Stimulated activated memory B cell treated with anti-CD40 and anti-IgM and Interleukin-4, amounts not matched to agents 10 μg/mL and 1 μg/mL and 100 μg/mL, for 72 hours (primary cell): Measurements from ENCODE around the gene MICAL2.

Experiments
- ATAC-seq: fragments of 150-1000 bp; cut with Tn5 transposase; 2 replicates; pipeline ENCODE4 v1.10.0; 2021
- H3K27ac Mint-ChIP-seq: one replicate; pipeline ENCODE4 v1.8.0; 2022; ENCODE audit warnings: mild to moderate bottlenecking, mixed read lengths
- H3K27me3 Mint-ChIP-seq: one replicate; pipeline ENCODE4 v1.8.0; 2022; ENCODE audit warnings: mixed read lengths
- H3K36me3 Mint-ChIP-seq: one replicate; pipeline ENCODE4 v1.8.0; 2022; ENCODE audit warnings: mixed read lengths
- H3K4me1 Mint-ChIP-seq: one replicate; pipeline ENCODE4 v1.8.0; 2022; ENCODE audit warnings: mixed read lengths
- H3K4me3 Mint-ChIP-seq: one replicate; pipeline ENCODE4 v1.8.0; 2022; ENCODE audit warnings: mild to moderate bottlenecking, moderate library complexity, mixed read lengths
- H3K9me3 Mint-ChIP-seq: one replicate; pipeline ENCODE4 v1.8.0; 2022; ENCODE audit warnings: mixed read lengths

MICAL2 gene

GRCh38 chr11:12073886-12074285 is 36.5 kb upstream of the MICAL2 start:
- Mint-ChIP-seq H3K4me3 (no peak overlapping the region), H3K27me3 (peaks cover 45% of the 10 kb centered on the region), H3K9me3 (peaks cover 1% of the 10 kb centered on the region), H3K27ac (no peak overlapping the region), H3K4me1 (no peaks in the 10 kb centered on the region), H3K36me3 (no peaks in the 10 kb centered on the region)
- ATAC-seq = no peak

- no peak overlapping the region for H3K27ac Mint-ChIP-seq
- peaks cover 2% of the 10 kb centered on the region for H3K9me3 Mint-ChIP-seq
- H3K36me3 Mint-ChIP-seq = no peaks in the 10 kb centered on the region
- no peak for ATAC-seq
- H3K27me3 Mint-ChIP-seq = peaks cover 42% of the 10 kb centered on the region
- H3K4me3 Mint-ChIP-seq = no peak overlapping the region
- no peaks in the 10 kb centered on the region for H3K4me1 Mint-ChIP-seq
Observed at GRCh38 chr11:12074529-12075195, 35.7 kb upstream of the MICAL2 start.

GRCh38 chr11:12075291-12075690 is 35.1 kb upstream of the MICAL2 start:
- peaks cover 2% of the 10 kb centered on the region for H3K9me3 Mint-ChIP-seq
- no peaks in the 10 kb centered on the region for H3K36me3 Mint-ChIP-seq
- no peaks in the 10 kb centered on the region for H3K4me1 Mint-ChIP-seq
- H3K27ac Mint-ChIP-seq = no peak overlapping the region
- no peak overlapping the region for H3K4me3 Mint-ChIP-seq
- ATAC-seq = no peak
- peaks cover 41% of the 10 kb centered on the region for H3K27me3 Mint-ChIP-seq

- no peak overlapping the region for H3K27ac Mint-ChIP-seq
Observed at GRCh38 chr11:12075822-12076821, 34.3 kb upstream of the MICAL2 start.

DNA sequence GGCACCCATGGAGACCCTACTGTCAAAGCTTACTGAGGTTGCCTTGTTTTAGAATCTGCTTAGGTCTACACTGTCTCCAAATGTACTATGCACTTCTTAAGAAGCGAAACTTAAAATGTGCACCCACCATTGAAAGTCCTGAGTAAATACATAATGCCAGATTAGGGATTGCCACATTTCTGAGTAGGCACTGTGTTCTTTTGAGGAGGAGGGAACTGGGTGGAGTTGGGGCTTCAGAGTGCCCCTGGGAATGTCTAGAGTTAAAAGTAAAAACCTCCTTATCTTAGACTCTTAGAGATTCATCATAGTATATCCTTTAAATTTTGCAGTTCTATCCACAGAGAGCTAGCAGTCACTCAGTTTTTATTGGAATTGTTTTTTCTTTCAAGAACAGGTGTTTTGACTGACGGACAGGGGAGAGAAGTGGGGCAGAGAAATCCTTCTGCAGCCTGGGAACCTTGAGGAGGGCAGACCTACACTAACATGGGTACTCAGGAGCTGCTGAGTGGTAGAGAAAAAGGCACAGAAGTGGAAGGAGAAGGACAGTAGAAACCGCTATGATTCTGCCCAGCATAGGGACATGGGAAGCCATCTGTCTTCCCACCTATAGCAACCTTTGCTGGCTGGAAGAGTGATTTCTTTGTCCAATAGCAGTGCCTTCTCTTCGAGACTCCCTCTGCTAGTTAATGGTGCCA is 33.4 kb upstream of the MICAL2 start:
- Mint-ChIP-seq H3K9me3 (peaks cover 2% of the 10 kb centered on the region), H3K4me3 (no peak overlapping the region), H3K4me1 (no peaks in the 10 kb centered on the region), H3K36me3 (no peaks in the 10 kb centered on the region), H3K27ac (no peak overlapping the region), H3K27me3 (peaks cover 41% of the 10 kb centered on the region)
- ATAC-seq = no peak

More at GRCh38 chr11:12075822-12076821, 34.3 kb upstream of the MICAL2 start:
- no peaks in the 10 kb centered on the region for H3K4me1 Mint-ChIP-seq
- ATAC-seq = no peak
- H3K4me3 Mint-ChIP-seq = no peak overlapping the region
- peaks cover 2% of the 10 kb centered on the region for H3K9me3 Mint-ChIP-seq
- H3K27me3 Mint-ChIP-seq = peaks cover 41% of the 10 kb centered on the region
- H3K36me3 Mint-ChIP-seq = no peaks in the 10 kb centered on the region

- no peak overlapping the region for H3K4me3 Mint-ChIP-seq
- H3K4me1 Mint-ChIP-seq = no peaks in the 10 kb centered on the region
- no peak overlapping the region for H3K27ac Mint-ChIP-seq
- H3K27me3 Mint-ChIP-seq = peaks cover 38% of the 10 kb centered on the region
- peaks cover 2% of the 10 kb centered on the region for H3K9me3 Mint-ChIP-seq
- peak; percentile 16 for ATAC-seq
- no peaks in the 10 kb centered on the region for H3K36me3 Mint-ChIP-seq
Observed at GRCh38 chr11:12077535-12078280, 32.7 kb upstream of the MICAL2 start.

GRCh38 chr11:12079726-12080556 is 30.4 kb upstream of the MICAL2 start:
- H3K36me3 Mint-ChIP-seq = no peaks in the 10 kb centered on the region
- no peak for ATAC-seq
- H3K27ac Mint-ChIP-seq = no peak overlapping the region
- H3K4me1 Mint-ChIP-seq = no peaks in the 10 kb centered on the region
- H3K4me3 Mint-ChIP-seq = no peak overlapping the region
- H3K27me3 Mint-ChIP-seq = peaks cover 39% of the 10 kb centered on the region
- H3K9me3 Mint-ChIP-seq = peaks cover 5% of the 10 kb centered on the region

DNA sequence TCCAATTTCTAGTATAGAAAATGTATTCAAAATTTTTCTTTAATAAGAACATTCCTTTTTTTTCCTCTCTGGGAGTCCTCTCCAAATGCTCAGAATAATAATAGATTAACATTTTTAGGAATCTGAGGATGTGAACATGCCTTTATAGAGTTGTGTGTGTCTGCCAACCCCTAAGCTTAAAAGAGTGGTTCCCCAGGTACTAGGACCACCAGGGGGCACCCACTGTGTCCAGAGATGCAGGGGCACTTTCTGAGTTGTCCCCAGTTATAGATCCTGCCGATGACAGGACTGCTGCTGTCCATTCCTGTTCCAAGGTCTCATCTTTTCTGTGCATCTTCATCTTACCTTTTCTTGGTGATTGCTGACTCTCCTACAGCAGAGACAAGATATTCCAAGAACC is 27.0 kb upstream of the MICAL2 start:
- no peak for ATAC-seq
- Mint-ChIP-seq H3K27me3 (peaks cover 25% of the 10 kb centered on the region), H3K4me3 (no peak overlapping the region), H3K27ac (no peak overlapping the region), H3K9me3 (peaks cover 5% of the 10 kb centered on the region), H3K36me3 (no peaks in the 10 kb centered on the region), H3K4me1 (no peaks in the 10 kb centered on the region)

GRCh38 chr11:12084256-12084655 is 26.1 kb upstream of the MICAL2 start:
- no peaks in the 10 kb centered on the region for H3K36me3 Mint-ChIP-seq
- H3K27me3 Mint-ChIP-seq = peaks cover 17% of the 10 kb centered on the region
- no peak overlapping the region for H3K27ac Mint-ChIP-seq
- peaks cover 3% of the 10 kb centered on the region for H3K9me3 Mint-ChIP-seq
- H3K4me1 Mint-ChIP-seq = no peaks in the 10 kb centered on the region
- H3K4me3 Mint-ChIP-seq = no peak overlapping the region
- no peak for ATAC-seq

DNA sequence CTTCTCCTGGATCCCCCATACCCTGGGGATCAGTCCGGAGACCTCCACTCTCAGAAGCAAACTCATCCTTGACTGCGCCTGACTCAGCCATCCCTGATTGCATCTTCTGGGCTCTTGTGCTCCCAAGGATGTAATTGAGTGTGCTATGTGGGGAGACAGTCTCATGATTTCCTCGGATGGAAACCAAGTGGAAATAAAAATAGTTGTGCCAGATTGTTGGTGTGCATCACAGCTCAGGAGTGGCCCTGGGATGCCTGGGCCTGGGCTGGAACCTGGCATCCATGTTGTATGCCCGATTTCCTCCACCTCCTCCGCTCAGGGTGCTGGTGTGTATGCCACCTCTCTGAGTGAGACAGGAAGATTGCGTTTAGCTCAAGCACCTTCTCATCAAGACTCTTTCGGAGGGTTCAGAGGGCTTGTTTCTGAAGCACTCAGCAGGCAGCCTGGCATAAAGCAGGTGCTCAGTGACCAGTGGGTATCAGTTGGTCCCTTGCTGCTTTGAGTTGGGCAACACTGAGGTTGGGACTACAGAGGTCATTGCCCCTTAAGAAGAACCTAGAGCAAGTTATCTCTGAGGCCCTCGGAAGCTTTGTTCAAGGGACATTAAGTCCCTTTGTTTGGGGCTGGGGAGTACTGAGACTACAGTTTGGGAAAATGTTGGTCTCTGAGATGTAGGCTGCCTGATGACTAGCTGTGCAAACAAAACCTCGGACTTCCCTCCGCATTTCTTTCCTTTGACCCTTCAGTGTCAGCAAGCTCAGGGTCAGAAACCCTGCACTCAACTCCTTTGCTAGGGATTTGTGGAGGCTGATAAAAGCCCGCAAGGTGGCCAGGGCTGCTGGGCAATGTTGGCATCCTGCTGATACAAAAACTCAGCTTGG is 24.8 kb upstream of the MICAL2 start:
- H3K9me3 Mint-ChIP-seq = peaks cover 3% of the 10 kb centered on the region
- peaks cover 16% of the 10 kb centered on the region for H3K27me3 Mint-ChIP-seq
- no peak for ATAC-seq
- H3K4me3 Mint-ChIP-seq = no peak overlapping the region
- H3K36me3 Mint-ChIP-seq = no peaks in the 10 kb centered on the region
- H3K27ac Mint-ChIP-seq = no peak overlapping the region
- H3K4me1 Mint-ChIP-seq = peaks cover 12% of the 10 kb centered on the region

DNA sequence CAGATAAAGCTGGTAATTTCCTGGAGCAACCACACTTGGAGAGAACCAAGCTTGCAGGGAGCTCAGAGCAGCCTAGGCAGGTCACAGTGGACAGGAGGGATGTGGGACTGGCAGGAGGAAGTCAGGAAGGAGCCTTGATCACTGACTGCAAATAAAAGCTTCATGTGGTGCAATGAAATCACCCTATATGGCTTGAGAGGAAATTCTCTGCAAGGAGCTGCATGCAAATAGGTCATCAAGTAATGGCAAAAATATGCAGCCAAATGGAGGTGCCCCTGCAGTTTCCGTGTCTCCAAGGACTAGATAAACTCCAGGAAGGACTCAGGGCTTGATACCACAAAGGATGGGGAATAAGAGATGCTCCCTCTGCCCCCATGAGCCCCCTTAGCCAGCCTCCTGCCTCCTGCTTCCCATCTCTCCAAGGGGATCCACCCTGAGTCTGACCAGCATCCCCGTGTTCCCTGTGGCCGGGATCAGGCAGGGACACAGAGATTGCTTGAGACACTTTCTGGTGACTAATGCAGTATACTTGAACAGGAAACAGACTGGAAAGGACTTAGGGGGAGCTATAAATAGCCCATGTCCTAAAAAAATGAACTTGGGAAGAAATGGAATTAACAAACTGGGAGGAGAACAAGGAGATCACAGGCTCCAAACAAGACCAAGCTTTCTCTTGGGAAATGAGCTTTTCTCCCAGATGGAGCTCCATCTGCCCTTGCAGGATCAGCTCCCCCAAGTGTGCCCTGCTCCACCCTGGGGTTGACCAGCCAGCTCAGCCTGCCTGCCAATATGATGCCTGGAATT is 23.9 kb upstream of the MICAL2 start:
- ATAC-seq = no peak
- no peak overlapping the region for H3K27ac Mint-ChIP-seq
- no peak overlapping the region for H3K4me3 Mint-ChIP-seq

GRCh38 chr11:12087075-12088004 is 23.1 kb upstream of the MICAL2 start:
- Mint-ChIP-seq H3K36me3 (no peaks in the 10 kb centered on the region), H3K27me3 (peaks cover 27% of the 10 kb centered on the region), H3K4me1 (peaks cover 18% of the 10 kb centered on the region), H3K4me3 (no peak overlapping the region), H3K9me3 (peaks cover 3% of the 10 kb centered on the region), H3K27ac (no peak overlapping the region)
- no peak for ATAC-seq

More for the DNA sequence above, 23.9 kb upstream of the MICAL2 start:
- H3K36me3 Mint-ChIP-seq = no peaks in the 10 kb centered on the region
- peaks cover 12% of the 10 kb centered on the region for H3K4me1 Mint-ChIP-seq
- H3K27me3 Mint-ChIP-seq = peaks cover 18% of the 10 kb centered on the region
- H3K9me3 Mint-ChIP-seq = peaks cover 3% of the 10 kb centered on the region
